ENCODE results near the gene FLNC. TPM values are rescaled to one million over a fixed set of nuclear protein-coding genes. Genes with fewer than 3 reads are reported as not detected.

The FLNC gene
- total and polyA plus RNA-seq, 3 donors from 2014 or later, result 8.8 to 21.4 (median 14.4) TPM

GRCh38 chr7:128794436-128794835 lies 35.8 kb upstream of the FLNC start:
- peaks cover 7% of the 10 kb centered on the region for H3K4me1 ChIP-seq
- 95 to 98% methylated on average over 4 to 8 of the region's 8 CpGs for WGBS, 2 donors
- TF ChIP-seq CTCF (IDR thresholded peaks at IDR 0.05) (no peak), POLR2A (IDR thresholded peaks at IDR 0.05) (no peak)
- no peaks in the 10 kb centered on the region for H3K27me3 ChIP-seq
- intact Hi-C loops (cut with DNase I; ENCODE audit: low total_unique reads), result no loop called here
- no peak for DNase-seq
- no peaks in the 10 kb centered on the region for H3K9me3 ChIP-seq
- no peak overlapping the region for H3K27ac ChIP-seq
- H3K4me3 ChIP-seq, result no peak overlapping the region
- no peaks in the 10 kb centered on the region for H3K36me3 ChIP-seq (ENCODE audit: low read depth, missing control alignments)

DNA sequence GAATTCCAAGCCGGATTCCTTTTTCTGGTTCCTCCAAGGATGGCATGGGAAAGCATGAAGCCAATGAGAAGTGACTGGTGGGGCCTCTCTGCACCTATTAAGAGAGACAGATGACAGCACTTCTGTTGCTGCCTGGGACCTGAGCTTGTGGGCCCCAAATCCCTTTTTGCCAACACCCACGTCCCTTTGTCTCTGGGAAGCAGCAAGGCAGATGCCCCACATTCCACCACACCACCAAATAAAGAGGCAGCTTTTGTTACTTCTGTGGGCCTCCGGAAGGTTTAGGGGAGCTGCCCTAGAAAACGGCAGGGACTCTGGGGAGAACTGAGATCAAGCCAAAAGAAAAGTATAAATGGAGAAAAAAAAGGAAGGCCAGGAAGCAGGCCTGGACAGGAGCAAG lies 35.1 kb upstream of the FLNC start:
- WGBS, 2 donors, result 79 to 86% methylated on average over 4 of the region's 4 CpGs
- H3K27ac ChIP-seq, result no peak overlapping the region
- H3K4me3 ChIP-seq, result no peak overlapping the region
- intact Hi-C loops (cut with DNase I; ENCODE audit: low total_unique reads), result no loop called here
- no peak for DNase-seq
- H3K4me1 ChIP-seq, result peaks cover 7% of the 10 kb centered on the region
- TF ChIP-seq CTCF (IDR thresholded peaks at IDR 0.05) (no peak), POLR2A (IDR thresholded peaks at IDR 0.05) (no peak)
- no peaks in the 10 kb centered on the region for H3K9me3 ChIP-seq
- H3K27me3 ChIP-seq, result no peaks in the 10 kb centered on the region
- no peaks in the 10 kb centered on the region for H3K36me3 ChIP-seq (ENCODE audit: low read depth, missing control alignments)

DNA sequence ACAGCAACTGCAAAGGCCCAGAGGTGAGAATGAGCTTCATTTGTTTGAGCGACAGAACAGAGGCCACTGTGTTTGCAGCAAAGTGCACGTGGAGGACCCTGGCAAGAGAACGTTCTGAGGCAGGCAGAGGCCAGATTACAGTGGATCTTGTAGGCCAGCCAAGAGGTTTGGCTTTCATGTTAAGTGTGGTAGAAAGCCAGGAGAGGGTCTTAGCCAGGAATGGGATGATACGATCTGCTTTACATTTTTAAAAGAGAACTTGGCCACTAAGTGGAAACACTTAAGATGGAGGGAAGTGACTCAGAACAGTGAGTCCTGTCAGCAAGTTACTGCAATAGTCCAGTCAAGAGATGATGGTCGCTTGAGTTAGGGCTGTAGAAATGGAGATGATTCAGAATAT lies 33.9 kb upstream of the FLNC start:
- WGBS, 2 donors, result 50 to 60% methylated on average over 5 of the region's 5 CpGs
- Histone ChIP-seq H3K27me3 (no peaks in the 10 kb centered on the region), H3K27ac (no peak overlapping the region), H3K9me3 (no peaks in the 10 kb centered on the region), H3K4me3 (no peak overlapping the region), H3K36me3 (ENCODE audit: low read depth, missing control alignments) (no peaks in the 10 kb centered on the region), H3K4me1 (peaks cover 7% of the 10 kb centered on the region)
- intact Hi-C loops (cut with DNase I; ENCODE audit: low total_unique reads), result no loop called here
- no peak for DNase-seq
- TF ChIP-seq CTCF (IDR thresholded peaks at IDR 0.05) (no peak), POLR2A (IDR thresholded peaks at IDR 0.05) (no peak)

DNA sequence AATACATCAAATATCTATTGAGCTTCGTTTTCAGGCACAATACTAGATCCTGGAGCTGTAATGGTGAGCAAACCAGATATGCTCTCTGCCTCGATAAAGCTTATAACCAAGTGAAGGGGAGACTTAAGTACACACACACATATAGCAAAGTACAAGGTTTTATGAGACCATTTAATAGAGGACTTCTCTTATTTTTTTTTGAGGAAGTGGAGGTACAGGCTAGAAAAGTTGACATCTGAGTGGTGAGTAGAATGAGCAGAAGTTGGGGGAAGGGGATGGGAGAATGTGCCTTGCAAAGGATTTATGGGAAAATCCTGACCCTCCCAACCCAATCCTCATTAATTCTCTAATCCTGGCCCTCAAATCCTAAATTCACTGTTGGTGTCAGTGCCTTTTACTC lies 30.8 kb upstream of the FLNC start:
- 80 to 86% methylated on average over 2 of the region's 2 CpGs for WGBS, 2 donors
- no peaks in the 10 kb centered on the region for H3K9me3 ChIP-seq
- no peaks in the 10 kb centered on the region for H3K4me1 ChIP-seq
- no peak overlapping the region for H3K27ac ChIP-seq
- intact Hi-C loops (cut with DNase I; ENCODE audit: low total_unique reads), result no loop called here
- H3K4me3 ChIP-seq, result no peak overlapping the region
- no peaks in the 10 kb centered on the region for H3K27me3 ChIP-seq
- TF ChIP-seq POLR2A (IDR thresholded peaks at IDR 0.05) (no peak), CTCF (IDR thresholded peaks at IDR 0.05) (no peak)
- H3K36me3 ChIP-seq (ENCODE audit: low read depth, missing control alignments), result no peaks in the 10 kb centered on the region
- no peak for DNase-seq

DNA sequence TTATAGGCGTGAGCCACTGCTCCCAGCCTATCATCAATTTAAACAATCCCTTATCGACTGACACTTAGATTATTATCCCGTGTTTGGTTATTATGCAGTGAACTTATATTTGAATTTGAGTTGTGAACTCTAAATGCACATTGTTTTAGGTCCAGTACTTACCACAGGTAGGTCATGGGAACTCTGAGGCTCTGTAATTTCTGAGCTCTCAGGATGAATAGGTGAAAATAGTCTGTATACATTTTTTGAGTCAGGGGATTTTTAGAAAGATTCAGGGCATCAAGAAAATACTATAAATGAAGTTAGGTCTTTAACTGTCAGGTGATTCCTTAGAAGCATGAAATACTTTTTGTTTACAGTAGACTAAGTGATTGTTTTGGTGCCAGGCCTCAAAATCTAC lies 29.6 kb upstream of the FLNC start:
- Histone ChIP-seq H3K27ac (no peak overlapping the region), H3K4me1 (no peaks in the 10 kb centered on the region), H3K36me3 (ENCODE audit: low read depth, missing control alignments) (no peaks in the 10 kb centered on the region), H3K4me3 (no peak overlapping the region), H3K9me3 (no peaks in the 10 kb centered on the region), H3K27me3 (no peaks in the 10 kb centered on the region)
- 90 to 94% methylated on average over 3 of the region's 3 CpGs for WGBS, 2 donors
- TF ChIP-seq CTCF (IDR thresholded peaks at IDR 0.05) (no peak), POLR2A (IDR thresholded peaks at IDR 0.05) (no peak)
- intact Hi-C loops (cut with DNase I; ENCODE audit: low total_unique reads), result no loop called here
- DNase-seq, result no peak

All from testis (tissue), 3 donors.